ENCODE measurements around the gene OR4K17.
"Not testable (repeated sequence)": the region's sequence is repeated elsewhere in the genome, so short reads cannot be mapped to it uniquely, and the experiment has no call there.

OR4K17 gene, protein sequence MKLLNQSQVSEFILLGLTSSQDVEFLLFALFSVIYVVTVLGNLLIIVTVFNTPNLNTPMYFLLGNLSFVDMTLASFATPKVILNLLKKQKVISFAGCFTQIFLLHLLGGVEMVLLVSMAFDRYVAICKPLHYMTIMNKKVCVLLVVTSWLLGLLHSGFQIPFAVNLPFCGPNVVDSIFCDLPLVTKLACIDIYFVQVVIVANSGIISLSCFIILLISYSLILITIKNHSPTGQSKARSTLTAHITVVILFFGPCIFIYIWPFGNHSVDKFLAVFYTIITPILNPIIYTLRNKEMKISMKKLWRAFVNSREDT

GRCh38 chr14:20110438-20110837 lies at the start of gene OR4K17:
Gene OR4K17 (plus strand): TSS chr14:20110739. CDS start chr14:20117500, 6,761 bp downstream.
- no peak for DNase-seq (ENCODE audit: low spot score)

- no peak for DNase-seq (ENCODE audit: low spot score)
Observed at GRCh38 chr14:20092050-20092449, 18.5 kb upstream of the OR4K17 start.

DNA sequence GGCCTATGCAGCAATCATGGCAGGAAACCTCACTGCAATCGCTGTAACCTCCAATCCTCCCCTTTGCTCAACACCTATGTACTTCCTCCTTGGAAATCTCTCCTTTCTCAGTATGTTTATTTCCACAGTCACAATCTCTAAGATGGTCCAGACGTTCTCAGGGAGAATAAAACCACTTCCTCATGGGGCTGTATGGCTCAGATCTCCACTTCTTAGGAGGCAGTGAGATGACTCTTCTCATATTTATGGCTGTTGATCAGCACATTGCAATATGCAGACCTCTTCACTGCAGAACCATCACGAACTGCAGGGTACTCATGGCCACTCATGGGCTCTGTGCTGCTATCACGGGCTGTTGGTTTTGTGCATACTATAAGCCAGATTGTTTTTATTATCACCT lies 17.1 kb upstream of the OR4K17 start:
- DNase-seq (ENCODE audit: low spot score) = no peak

- DNase-seq (ENCODE audit: low spot score) = not testable (repeated sequence)
Observed at GRCh38 chr14:20098926-20099770, 11.4 kb upstream of the OR4K17 start.

DNA sequence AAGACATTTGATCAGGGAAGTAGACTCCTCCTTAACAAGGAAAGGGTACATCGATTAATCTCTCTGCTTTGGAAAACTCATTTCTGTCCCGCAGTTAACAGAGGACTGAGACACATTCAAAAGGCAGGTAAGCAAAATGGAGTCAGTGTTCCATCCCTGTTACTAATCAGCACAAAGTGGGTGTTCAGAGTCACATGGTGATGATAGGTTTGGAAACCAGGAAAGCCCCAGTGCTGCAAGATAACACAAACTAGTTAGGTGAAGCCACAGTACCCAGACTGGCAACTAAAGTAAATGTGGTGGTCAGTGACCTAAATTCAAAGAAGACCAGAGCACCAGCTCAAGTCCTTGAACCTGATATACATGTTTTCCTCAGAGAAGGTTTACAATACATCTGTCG lies 1.8 kb downstream of the OR4K17 start:
- no peak for DNase-seq (ENCODE audit: low spot score)

GRCh38 chr14:20116748-20117147 lies 6.2 kb downstream of the OR4K17 start:
- no peak for DNase-seq (ENCODE audit: low spot score)

GRCh38 chr14:20118795-20119194 lies 8.3 kb downstream of the OR4K17 start:
- no peak for DNase-seq (ENCODE audit: low spot score)

DNA sequence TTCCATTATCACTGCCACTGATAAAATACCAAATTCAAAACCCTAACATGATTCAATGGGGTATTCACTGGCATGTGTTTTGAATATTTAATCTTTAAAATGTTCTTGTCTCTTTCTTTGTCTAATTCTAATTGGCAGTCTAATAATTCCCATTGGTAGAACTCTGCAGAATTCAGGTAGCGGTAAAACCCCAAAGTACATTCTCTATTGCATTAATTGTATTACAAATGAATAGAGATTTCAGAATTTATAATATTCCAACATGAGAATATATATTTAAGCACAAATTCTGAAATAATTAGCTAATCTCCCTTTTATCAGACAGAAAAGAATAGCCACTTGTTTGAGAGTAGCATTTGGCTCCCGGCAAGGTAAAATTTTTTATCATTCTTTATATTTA lies 28.0 kb downstream of the OR4K17 start, which contains the start of gene OR4N5:
Gene OR4N5 (plus strand): TSS at position 301 of the 400 bp plus-strand sequence. CDS start 4,916 bp downstream, outside the sequence.
- DNase-seq (ENCODE audit: low spot score) = no peak

- DNase-seq (ENCODE audit: low spot score) = peak; percentile 3
Observed at GRCh38 chr14:20143911-20144310, 33.4 kb downstream of the OR4K17 start.

GRCh38 chr14:20144820-20145219 lies 34.3 kb downstream of the OR4K17 start:
- DNase-seq (ENCODE audit: low spot score) = no peak

DNA sequence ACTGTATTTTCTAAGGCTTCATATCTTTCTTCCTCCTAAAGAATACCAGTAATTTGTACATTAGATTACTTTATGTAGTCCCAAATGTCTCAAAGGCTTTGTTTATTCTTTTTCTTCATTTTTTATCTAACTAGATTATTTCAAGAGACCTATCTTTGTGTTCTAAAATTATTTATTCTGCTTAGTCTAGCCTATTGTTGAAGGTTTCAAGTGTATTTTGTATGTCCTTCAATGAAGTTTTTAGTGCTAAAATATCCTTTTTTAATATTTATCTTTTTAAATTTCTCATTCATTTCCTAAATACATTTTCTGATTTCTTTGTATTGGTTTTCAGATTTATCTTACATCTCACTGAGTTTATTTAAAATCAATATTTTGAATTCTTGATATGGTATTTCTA lies 53.9 kb downstream of the OR4K17 start:
- DNase-seq (ENCODE audit: low spot score) = no peak

DNA sequence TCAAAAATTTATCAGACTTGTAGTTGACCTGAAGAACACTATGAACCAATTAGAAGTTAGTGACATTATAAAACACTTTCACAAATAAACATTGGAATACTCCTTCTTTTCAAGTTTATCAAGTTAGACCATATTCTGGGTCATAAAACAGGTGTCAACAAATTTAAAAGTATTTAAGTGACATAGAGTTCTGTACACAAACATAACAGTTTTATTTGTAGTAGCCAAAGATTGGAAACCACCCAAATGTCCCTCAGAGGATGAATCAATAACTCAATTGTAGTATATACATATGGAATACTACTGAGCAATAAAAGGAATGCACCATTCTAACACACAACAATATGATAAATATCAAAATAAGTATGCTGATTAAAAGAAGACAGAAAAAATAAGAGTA lies 56.6 kb downstream of the OR4K17 start:
- DNase-seq (ENCODE audit: low spot score) = no peak

GRCh38 chr14:20169852-20170251 lies 59.3 kb downstream of the OR4K17 start:
- DNase-seq (ENCODE audit: low spot score) = peak; percentile 7
